Parathyroid adenoma (tissue), 2 donors: ENCODE measurements around the gene ADCY6.

ENCODE experiments used
- H2AFZ ChIP-seq: fragments of 300-600 bp; sonication (generic); one replicate; pipeline ENCODE4 v1.7.0; 2017; ENCODE audit warnings: antibody characterized with exemption, mild to moderate bottlenecking
- H3K27ac ChIP-seq: fragments of 300-600 bp; sonication (generic); one replicate; pipeline ENCODE4 v1.7.0; 2017
- H3K27me3 ChIP-seq: fragments of 300-600 bp; sonication (generic); one replicate; pipeline ENCODE4 v1.7.0; 2017; ENCODE audit warnings: low read length; ENCODE audit not compliant: control insufficient read depth, insufficient read depth
- H3K36me3 ChIP-seq: fragments of 300-600 bp; sonication (generic); one replicate; pipeline ENCODE4 v1.7.0; 2017; ENCODE audit warnings: low read length; ENCODE audit not compliant: control insufficient read depth, insufficient read depth
- H3K4me1 ChIP-seq: fragments of 300-600 bp; sonication (generic); one replicate; pipeline ENCODE4 v1.7.0; 2017; ENCODE audit warnings: control low read depth
- H3K4me2 ChIP-seq: fragments of 300-600 bp; sonication (generic); one replicate; pipeline ENCODE4 v1.7.0; 2017; ENCODE audit warnings: low read length
- H3K4me3 ChIP-seq: fragments of 300-600 bp; sonication (generic); one replicate; pipeline ENCODE4 v1.7.0; 2017; ENCODE audit warnings: low read depth, low read length
- H3K79me2 ChIP-seq: fragments of 300-600 bp; sonication (generic); one replicate; pipeline ENCODE4 v1.7.0; 2017; ENCODE audit warnings: control low read depth
- H3K9ac ChIP-seq: fragments of 300-600 bp; sonication (generic); one replicate; pipeline ENCODE4 v1.7.0; 2017; ENCODE audit warnings: mild to moderate bottlenecking
- H3K9me3 ChIP-seq: fragments of 300-600 bp; sonication (generic); one replicate; pipeline ENCODE4 v1.7.0; 2017; ENCODE audit warnings: low read length; ENCODE audit not compliant: control insufficient read depth
- CTCF ChIP-seq: fragments of 300-600 bp; sonication (generic); IDR thresholded peaks from one replicate; pipeline ENCODE4 v1.7.0; 2017; ENCODE audit warnings: antibody characterized with exemption, mild to moderate bottlenecking
- donor health status: primary hyperparathyroidism.

The ADCY6 gene

GRCh38 chr12:48786591-48787544 lies 2.0 kb downstream of the ADCY6 start:
- H3K4me3 ChIP-seq = peak overlapping the region; percentile 88
- peaks cover 4% of the 10 kb centered on the region for H3K4me1 ChIP-seq
- no peak overlapping the region for H2AFZ ChIP-seq
- TF ChIP-seq CTCF = no peak
- no peaks in the 10 kb centered on the region for H3K9me3 ChIP-seq
- no peak overlapping the region for H3K9ac ChIP-seq
- no peaks in the 10 kb centered on the region for H3K27me3 ChIP-seq
- no peaks in the 10 kb centered on the region for H3K36me3 ChIP-seq
- no peak overlapping the region for H3K27ac ChIP-seq
- H3K4me2 ChIP-seq = peak overlapping the region; percentile 97
- peaks cover 4% of the 10 kb centered on the region for H3K79me2 ChIP-seq

- no peaks in the 10 kb centered on the region for H3K36me3 ChIP-seq
- no peak for TF ChIP-seq CTCF
- no peaks in the 10 kb centered on the region for H3K9me3 ChIP-seq
- H3K27ac ChIP-seq = no peak overlapping the region
- H3K79me2 ChIP-seq = no peaks in the 10 kb centered on the region
- peaks cover 4% of the 10 kb centered on the region for H3K4me1 ChIP-seq
- no peak overlapping the region for H3K9ac ChIP-seq
- H3K27me3 ChIP-seq = no peaks in the 10 kb centered on the region
- H3K4me3 ChIP-seq = no peak overlapping the region
- H3K4me2 ChIP-seq = no peak overlapping the region
- H2AFZ ChIP-seq = no peak overlapping the region
Measured at GRCh38 chr12:48783432-48783831, 5.5 kb downstream of the ADCY6 start.

GRCh38 chr12:48782457-48783395 lies 6.2 kb downstream of the ADCY6 start:
- H3K27ac ChIP-seq = no peak overlapping the region
- H3K27me3 ChIP-seq = no peaks in the 10 kb centered on the region
- no peak overlapping the region for H2AFZ ChIP-seq
- H3K4me3 ChIP-seq = no peak overlapping the region
- H3K79me2 ChIP-seq = no peaks in the 10 kb centered on the region
- no peaks in the 10 kb centered on the region for H3K9me3 ChIP-seq
- H3K4me1 ChIP-seq = peaks cover 4% of the 10 kb centered on the region
- no peaks in the 10 kb centered on the region for H3K36me3 ChIP-seq
- no peak overlapping the region for H3K9ac ChIP-seq
- no peak overlapping the region for H3K4me2 ChIP-seq
- TF ChIP-seq CTCF = no peak

GRCh38 chr12:48781750-48782456 lies 7.0 kb downstream of the ADCY6 start:
- Histone ChIP-seq H3K4me1 (no peaks in the 10 kb centered on the region), H2AFZ (no peak overlapping the region), H3K27ac (no peak overlapping the region), H3K79me2 (no peaks in the 10 kb centered on the region), H3K9me3 (no peaks in the 10 kb centered on the region), H3K4me3 (no peak overlapping the region), H3K27me3 (no peaks in the 10 kb centered on the region), H3K36me3 (no peaks in the 10 kb centered on the region), H3K4me2 (no peak overlapping the region), H3K9ac (no peak overlapping the region)
- no peak for TF ChIP-seq CTCF
